Measurements from ENCODE around the gene SNRPD2.
A peak's percentile ranks its signal among the peaks of the same experiment; 100 is the strongest.

Gene SNRPD2

GRCh38 chr19:45646345-45646698 lies 45.4 kb downstream of the SNRPD2 start:
- no peaks in the 10 kb centered on the region for H3K9me3 ChIP-seq
- H3K27me3 ChIP-seq: no peaks in the 10 kb centered on the region
- peak overlapping the region; percentile 59 for H3K4me3 ChIP-seq (ENCODE audit: low read depth, low read length)
- 0 out of 2 replicates have a peak, but pooled peaks cover 6% of the 10 kb centered on the region for H3K4me1 ChIP-seq
- H3K36me3 ChIP-seq: no peaks in the 10 kb centered on the region
- DNase-seq: no peak
- TF ChIP-seq, protein P1, sequence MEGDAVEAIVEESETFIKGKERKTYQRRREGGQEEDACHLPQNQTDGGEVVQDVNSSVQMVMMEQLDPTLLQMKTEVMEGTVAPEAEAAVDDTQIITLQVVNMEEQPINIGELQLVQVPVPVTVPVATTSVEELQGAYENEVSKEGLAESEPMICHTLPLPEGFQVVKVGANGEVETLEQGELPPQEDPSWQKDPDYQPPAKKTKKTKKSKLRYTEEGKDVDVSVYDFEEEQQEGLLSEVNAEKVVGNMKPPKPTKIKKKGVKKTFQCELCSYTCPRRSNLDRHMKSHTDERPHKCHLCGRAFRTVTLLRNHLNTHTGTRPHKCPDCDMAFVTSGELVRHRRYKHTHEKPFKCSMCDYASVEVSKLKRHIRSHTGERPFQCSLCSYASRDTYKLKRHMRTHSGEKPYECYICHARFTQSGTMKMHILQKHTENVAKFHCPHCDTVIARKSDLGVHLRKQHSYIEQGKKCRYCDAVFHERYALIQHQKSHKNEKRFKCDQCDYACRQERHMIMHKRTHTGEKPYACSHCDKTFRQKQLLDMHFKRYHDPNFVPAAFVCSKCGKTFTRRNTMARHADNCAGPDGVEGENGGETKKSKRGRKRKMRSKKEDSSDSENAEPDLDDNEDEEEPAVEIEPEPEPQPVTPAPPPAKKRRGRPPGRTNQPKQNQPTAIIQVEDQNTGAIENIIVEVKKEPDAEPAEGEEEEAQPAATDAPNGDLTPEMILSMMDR (IDR thresholded peaks at IDR 0.05; ENCODE audit: low read depth, low read length): no peak

DNA sequence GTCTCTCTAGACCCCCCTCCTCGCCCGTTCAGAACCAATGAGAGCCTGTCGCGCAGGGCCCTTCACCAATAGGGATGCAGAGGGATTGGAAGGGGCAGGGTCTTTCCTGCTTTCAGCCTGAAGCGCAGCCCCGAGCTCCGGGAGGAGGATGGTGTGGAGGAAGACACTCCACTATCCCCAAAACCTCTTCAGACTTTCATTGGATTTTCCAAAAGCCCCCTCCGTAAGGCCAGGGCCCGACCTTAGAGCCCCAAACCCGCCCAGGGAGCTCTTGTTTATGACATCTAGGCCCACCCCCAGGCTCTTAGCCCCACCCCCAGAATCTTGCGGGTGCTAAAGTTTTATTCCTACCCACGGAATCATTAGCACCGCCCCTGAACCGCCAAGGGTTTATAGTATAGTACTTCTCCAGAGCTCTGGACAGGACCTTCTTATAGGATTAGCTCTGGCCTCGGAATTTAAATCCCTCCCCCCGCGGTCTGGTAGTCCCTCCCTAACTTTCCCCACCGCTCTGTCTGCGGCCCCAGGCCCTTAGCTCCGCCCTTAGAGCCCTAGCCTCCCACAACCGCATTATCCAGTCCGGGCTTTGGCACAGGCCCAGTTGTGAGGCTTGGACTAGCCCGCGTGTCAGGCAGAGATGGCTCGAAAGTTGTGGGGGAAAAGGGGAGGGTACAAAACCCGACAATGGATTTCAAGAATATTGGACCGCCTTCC lies 46.0 kb downstream of the SNRPD2 start:
- H3K4me3 ChIP-seq (ENCODE audit: low read depth, low read length): peak overlapping the region; percentile 59
- H3K4me1 ChIP-seq: 0 out of 2 replicates have a peak, but pooled peaks cover 6% of the 10 kb centered on the region
- no peaks in the 10 kb centered on the region for H3K36me3 ChIP-seq
- TF ChIP-seq, protein P1 (IDR thresholded peaks at IDR 0.05; ENCODE audit: low read depth, low read length): no peak
- no peaks in the 10 kb centered on the region for H3K27me3 ChIP-seq
- H3K9me3 ChIP-seq: no peaks in the 10 kb centered on the region
- peak; percentile 96 for DNase-seq

- Histone ChIP-seq H3K27me3 (no peaks in the 10 kb centered on the region), H3K36me3 (no peaks in the 10 kb centered on the region), H3K4me1 (0 out of 2 replicates have a peak, but pooled peaks cover 6% of the 10 kb centered on the region), H3K4me3 (ENCODE audit: low read depth, low read length) (peak overlapping the region; percentile 59), H3K9me3 (no peaks in the 10 kb centered on the region)
- TF ChIP-seq, protein P1 (IDR thresholded peaks at IDR 0.05; ENCODE audit: low read depth, low read length): no peak
- DNase-seq: no peak
These were observed 46.6 kb downstream of the SNRPD2 start for GRCh38 chr19:45645068-45645630.

DNA sequence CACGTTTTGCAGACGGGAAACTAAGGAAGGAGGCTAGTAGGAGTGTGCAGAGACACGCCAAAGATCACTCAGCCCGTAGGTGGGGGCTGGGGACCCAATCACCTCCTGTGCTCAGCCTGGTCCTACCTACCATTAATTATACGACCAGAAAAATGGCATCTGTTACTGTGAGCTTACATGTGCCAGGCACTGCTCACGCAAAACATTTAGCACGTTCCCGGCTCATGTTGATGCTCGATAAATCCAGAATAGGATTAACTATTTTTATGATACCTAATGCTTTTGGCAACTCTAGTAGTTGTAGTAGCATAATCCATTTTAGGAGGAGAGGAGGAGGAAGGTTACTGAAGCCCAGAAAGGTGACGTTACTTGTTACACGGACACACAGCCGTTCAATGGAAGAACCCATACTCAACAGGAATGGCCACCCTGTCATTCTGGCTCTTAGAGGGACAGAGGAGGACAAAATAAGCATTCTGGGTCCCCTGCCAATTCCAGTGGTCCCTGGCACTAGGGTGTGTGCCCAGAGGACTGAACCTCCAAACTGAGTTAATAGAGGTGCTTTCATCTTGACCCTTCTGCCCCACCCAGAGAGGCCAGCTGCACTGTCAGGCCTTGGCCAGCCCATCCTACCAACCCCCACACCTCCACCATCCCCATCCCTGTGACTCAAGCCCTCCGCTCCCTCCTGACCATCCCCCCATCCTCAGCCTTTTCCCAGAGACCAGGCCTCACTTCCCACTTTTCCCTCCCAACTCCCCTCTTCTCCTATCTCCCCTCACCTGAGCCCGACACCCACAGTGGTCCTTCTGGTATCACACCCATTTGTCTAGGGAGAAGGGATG lies 47.6 kb downstream of the SNRPD2 start:
- H3K36me3 ChIP-seq: no peaks in the 10 kb centered on the region
- H3K4me1 ChIP-seq: 0 out of 2 replicates have a peak, but pooled peaks cover 6% of the 10 kb centered on the region
- TF ChIP-seq, protein P1 (IDR thresholded peaks at IDR 0.05; ENCODE audit: low read depth, low read length): no peak
- no peaks in the 10 kb centered on the region for H3K9me3 ChIP-seq
- peak overlapping the region; percentile 86 for H3K4me3 ChIP-seq (ENCODE audit: low read depth, low read length)
- no peak for DNase-seq
- H3K27me3 ChIP-seq: no peaks in the 10 kb centered on the region

GRCh38 chr19:45643024-45643926 lies 48.5 kb downstream of the SNRPD2 start:
- Histone ChIP-seq H3K9me3 (no peaks in the 10 kb centered on the region), H3K36me3 (no peaks in the 10 kb centered on the region), H3K4me3 (ENCODE audit: low read depth, low read length) (peak overlapping the region; percentile 86), H3K4me1 (0 out of 2 replicates have a peak, but pooled peaks cover 6% of the 10 kb centered on the region), H3K27me3 (no peaks in the 10 kb centered on the region)
- peak; percentile 92 for DNase-seq
- TF ChIP-seq, protein P1 (IDR thresholded peaks at IDR 0.05; ENCODE audit: low read depth, low read length): peak; percentile 99
